ENCODE results near the gene OR4E1.
"Not testable (repeated sequence)": the region's sequence is repeated elsewhere in the genome, so short reads cannot be mapped to it uniquely, and the experiment has no call there.

The OR4E1 gene

DNA sequence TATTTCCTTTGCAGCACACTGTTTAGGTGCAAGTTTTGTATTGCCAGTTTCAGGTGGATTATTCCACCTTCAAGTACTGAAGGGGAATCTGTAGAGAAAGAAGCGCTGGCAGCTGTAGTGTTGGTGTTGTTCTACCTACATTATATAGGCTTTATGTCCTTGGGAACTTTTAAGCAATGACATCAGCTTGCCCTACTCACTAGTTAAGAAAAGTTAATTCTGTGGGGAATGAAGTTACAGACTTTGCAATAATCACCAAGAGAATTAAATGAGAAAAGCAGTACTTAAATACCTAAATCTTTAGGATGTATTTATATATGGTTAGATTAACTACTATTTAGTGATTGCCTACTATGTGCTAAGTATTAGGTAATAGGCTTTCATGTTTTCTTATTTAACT lies at the start of gene OR4E1:
OR4E1 (minus strand) TSS at position 101 of the 400 bp plus-strand sequence. CDS start 2,883 bp downstream, outside the sequence.
- no peak for DNase-seq (ENCODE audit: low spot score)

DNA sequence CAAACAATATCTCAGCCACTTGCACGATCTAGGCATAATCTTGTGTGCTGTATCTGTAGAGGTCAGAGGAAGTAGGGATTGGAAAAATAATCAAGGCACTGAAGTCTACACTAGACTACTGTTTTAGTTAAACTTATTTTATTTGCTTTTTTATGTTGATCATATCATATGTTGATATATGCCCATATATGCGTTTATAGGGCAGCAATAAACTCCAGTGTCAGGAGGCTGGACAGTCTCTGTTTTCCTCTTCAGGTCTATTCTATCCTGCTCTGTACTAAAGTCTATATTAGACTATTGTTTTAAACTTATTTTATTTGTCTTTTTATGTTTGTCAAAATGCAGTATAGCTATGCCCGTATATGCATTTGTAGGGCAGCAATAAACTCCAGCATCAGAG lies 47.9 kb upstream of the OR4E1 start:
- no peak for DNase-seq (ENCODE audit: low spot score)

DNA sequence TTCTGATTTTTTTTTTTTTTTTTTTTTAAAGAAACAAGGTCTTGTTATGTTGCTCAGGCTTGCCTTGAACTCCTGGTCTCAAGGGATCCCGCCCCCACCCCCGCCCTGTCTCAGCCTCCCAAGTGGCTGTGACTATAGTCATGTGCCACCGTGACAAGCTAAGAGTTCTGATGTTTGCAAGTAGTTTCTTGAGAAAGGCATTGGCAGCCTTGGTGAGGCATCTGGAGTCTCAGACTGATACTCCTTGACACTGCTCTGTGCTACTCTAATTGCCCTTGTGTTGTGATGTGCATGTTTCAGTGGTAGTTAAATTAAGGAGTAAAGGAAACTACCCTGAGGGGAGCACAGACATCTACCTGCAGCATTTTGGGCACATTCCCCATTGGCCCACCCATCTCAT lies 46.2 kb upstream of the OR4E1 start:
- DNase-seq (ENCODE audit: low spot score) = no peak

DNA sequence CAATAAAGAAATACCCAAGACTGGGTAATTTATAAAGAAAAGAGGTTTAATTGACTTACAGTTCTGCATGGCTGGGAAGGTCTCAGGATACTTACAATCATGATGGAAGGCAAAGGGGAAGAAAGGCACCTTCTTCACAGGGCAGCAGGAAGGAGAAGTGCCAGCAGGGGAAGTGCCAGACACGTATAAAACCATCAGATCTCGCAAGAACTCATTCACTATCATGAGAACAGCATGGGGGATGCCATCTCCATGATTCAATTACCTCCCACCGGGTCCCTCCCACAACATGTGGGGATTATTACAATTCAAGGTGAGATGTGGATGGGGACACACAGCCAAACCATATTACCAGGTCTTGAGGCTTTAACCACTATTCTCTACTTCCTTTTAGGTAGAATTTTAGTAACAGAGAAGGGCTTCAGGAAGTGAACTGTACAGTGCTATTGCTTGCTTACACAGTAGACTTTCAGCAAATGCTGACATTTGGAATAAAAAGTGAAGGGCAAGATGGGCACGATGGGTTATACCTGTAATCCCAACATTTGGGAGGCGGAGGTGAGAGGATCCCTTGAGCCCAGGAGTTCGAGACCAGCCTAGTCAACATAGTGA lies 40.8 kb upstream of the OR4E1 start:
- DNase-seq (ENCODE audit: low spot score) = no peak

DNA sequence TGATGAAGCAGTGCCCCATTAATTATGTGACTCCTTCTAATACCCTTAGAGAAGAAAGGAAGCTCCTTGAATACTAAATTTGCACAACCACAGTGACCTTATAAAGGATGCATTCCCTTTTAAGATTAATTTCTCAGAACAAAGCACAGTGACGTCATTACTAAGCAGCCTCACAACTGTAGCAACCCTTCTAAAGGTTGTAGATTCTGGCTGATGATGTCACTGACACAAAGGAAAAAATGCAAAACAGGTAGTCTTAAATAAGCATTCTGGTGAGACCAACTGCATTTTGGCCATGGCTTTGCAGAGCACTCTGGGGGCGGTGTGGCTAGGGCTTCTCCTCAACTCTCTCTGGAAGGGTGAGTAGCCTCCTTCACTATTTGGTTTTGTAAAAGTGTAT lies 38.4 kb upstream of the OR4E1 start:
- DNase-seq (ENCODE audit: low spot score) = no peak

- DNase-seq (ENCODE audit: low spot score) = peak; percentile 28
These were observed 37.8 kb upstream of the OR4E1 start for GRCh38 chr14:21711360-21711961.

DNA sequence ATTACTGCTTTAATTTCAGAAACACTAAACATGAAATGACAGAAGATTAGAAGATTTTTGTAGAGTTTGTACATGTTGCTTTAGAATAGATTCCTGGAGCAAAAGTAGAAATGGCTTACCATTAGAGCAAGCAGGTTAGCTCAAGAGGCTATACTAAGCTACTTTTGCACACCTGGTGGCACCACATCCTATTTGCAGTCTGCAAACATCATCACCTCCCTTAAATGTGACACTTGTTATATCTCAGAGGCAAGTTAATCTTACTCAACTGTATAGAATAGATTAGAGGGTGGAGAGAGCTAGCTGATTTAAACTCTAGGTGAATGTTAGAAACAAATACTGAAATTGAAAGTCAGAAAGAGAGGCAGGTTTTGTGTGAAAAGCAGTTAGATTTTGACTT lies 30.7 kb upstream of the OR4E1 start:
- no peak for DNase-seq (ENCODE audit: low spot score)

GRCh38 chr14:21703357-21704326 lies 30.0 kb upstream of the OR4E1 start:
- DNase-seq (ENCODE audit: low spot score) = no peak

- no peak for DNase-seq (ENCODE audit: low spot score)
These were observed 28.7 kb upstream of the OR4E1 start for GRCh38 chr14:21702316-21702715.

DNA sequence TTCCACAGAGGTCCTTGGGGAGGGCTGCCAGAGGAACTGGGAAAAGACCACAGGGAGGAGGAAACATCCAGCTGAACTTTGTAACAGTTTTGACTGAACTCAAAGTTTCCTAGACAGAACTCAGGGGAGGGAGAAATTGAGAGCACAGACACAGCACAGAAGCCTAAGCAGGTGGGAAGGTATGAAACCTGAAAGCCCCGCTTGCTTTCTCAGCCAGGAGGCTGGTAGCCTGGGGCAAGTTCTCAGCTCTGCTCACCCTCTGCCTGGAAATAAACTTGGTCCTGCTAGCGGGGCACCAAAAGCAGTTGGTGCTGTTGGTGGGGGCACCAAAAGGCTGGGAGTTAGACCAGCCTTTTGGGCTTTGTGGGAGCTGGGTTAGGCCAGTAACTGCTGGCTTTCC lies 25.9 kb upstream of the OR4E1 start:
- no peak for DNase-seq (ENCODE audit: low spot score)

GRCh38 chr14:21698538-21698937 lies 24.9 kb upstream of the OR4E1 start:
- DNase-seq (ENCODE audit: low spot score) = not testable (repeated sequence)

- not testable (repeated sequence) for DNase-seq (ENCODE audit: low spot score)
These were observed 24.0 kb upstream of the OR4E1 start for GRCh38 chr14:21697662-21698061.

GRCh38 chr14:21694425-21694824 lies 20.8 kb upstream of the OR4E1 start:
- DNase-seq (ENCODE audit: low spot score) = no peak

DNA sequence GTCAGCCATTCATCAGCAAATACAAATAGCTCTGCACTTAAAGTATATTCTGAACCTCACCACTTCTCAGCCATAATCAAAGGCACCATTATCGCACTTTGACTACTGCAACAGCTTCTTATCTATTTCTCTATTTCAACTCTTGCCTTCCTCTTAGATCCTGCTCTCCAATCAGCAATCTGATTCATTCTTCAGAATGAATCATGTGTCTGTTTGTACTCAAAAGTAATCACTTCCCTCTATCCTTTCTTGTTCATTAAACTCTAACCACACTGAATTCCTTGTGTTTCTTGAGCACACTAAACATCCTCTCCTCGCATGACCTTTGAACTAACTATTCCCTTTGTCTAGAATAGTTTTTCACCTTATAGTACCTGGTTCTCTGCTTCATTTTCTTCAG lies 12.8 kb upstream of the OR4E1 start:
- DNase-seq (ENCODE audit: low spot score) = no peak

- peak; percentile 3 for DNase-seq (ENCODE audit: low spot score)
These were observed 6.5 kb upstream of the OR4E1 start for GRCh38 chr14:21680072-21680471.

DNA sequence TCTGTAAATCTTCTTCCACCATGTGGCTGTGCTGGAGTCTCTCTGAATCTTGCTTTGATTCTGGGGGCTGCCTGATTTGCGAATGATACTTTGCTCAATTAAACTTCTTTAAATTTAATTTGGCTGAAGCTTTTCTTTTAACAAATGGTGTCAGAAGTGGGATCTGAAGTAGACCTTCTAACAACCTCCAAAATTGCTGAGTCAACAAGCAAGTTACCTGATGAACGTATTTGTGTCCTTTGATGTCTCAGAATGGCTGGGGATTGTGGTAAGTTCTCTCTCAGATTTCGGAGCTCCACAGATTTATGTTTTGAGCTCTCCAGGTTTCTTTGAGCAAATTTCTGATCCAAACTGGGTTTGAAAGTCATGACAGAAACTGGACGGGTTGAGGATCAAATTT lies 1.9 kb upstream of the OR4E1 start:
- no peak for DNase-seq (ENCODE audit: low spot score)

- DNase-seq (ENCODE audit: low spot score) = no peak
These were observed 1.5 kb downstream of the OR4E1 start for GRCh38 chr14:21672116-21672515.

DNA sequence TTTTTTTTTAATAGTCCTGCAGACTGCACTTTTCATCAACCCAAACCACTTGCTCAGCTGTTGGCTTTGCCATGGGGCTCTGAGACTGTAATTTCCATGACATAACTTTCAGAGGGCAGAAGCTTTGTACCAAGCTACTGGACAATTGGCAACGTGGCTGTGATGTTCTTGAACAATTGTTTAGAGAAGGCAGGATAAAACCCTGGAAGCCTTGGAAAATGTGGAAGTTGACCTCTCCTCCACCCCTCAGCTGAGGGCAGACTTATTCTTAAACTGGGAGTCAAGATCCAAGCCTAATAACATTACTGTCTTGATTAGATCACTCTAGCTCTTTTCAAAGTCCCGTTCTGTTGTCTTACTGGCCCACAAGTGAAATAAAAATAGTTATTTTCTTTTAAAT lies 2.2 kb downstream of the OR4E1 start:
- DNase-seq (ENCODE audit: low spot score) = no peak

GRCh38 chr14:21669284-21669683 lies 4.3 kb downstream of the OR4E1 start:
- DNase-seq (ENCODE audit: low spot score) = no peak

DNA sequence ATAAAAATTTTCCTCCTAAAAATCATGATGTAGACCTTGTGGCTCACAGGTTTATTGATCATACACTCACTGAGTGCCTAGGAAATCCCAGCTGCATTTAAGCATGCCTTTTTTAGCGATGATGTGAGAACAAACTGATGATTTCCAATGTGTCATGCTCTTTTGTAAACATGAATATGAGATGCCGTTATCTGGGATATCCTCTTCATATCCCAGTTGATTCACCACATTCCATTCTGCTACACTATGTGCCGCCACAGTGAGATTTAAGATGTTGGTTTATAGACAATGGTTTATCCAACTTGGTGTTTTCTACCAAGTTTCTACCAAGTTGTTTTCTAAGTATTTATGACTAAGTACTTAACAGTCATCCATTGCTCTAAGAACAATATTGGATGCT lies 5.2 kb downstream of the OR4E1 start:
- DNase-seq (ENCODE audit: low spot score) = peak; percentile 14

DNA sequence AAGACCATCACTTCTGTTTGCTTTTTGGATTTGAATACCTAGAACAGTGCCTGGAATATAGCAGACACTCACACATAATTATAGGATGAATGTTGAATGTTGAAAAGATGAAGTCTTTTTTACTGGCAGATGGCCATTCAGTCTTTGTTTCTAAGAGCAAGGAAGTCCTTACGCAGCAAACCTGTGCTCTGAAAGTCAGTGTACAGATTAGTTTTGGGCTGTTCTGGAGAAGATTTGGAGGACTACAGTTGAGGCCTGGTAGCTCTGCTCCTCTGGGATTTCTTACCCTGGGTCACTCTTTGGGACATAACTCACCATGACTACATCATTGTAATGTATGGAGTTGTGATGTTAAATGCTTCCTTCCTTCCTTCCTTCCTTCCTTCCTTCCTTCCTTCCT lies 16.6 kb downstream of the OR4E1 start:
- DNase-seq (ENCODE audit: low spot score) = no peak

DNA sequence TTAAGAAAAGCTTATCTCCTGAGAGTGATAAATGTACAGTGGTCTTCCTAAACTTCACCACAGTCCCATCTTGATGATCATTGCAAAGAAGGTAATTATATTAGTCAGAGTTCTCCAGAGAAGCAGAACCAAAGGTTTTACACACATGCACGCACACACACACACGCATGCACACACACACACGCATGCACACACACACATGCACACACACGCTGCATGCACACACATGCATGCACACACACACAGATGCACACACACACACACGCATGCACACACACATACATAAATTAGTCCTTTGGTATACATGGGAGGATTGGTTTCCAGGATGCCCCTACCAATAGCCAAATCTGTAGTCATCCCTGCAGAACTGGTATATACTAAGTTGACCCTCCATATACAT lies 19.4 kb downstream of the OR4E1 start:
- DNase-seq (ENCODE audit: low spot score) = no peak

GRCh38 chr14:21653331-21653885 lies 20.2 kb downstream of the OR4E1 start, which contains the start of gene OR4E2:
Gene OR4E2 (plus strand): TSS chr14:21653835. CDS start chr14:21665083, 11,248 bp downstream.
- no peak for DNase-seq (ENCODE audit: low spot score)

Measured in hepatic stellate cell (primary cell).